KOPT-K1 (cell line): Measurements from ENCODE around the gene KIRREL3.

Source experiments
- H3K27ac ChIP-seq: fragments of 200-600 bp; sonication (generic); 2 replicates; pipeline ENCODE4 v1.5.1; 2016; ENCODE audit warnings: antibody characterized with exemption, mild to moderate bottlenecking, low read depth, low read length; ENCODE audit not compliant: poor library complexity, severe bottlenecking
- H3K36me3 ChIP-seq: fragments of 200-600 bp; sonication (generic); 2 replicates; pipeline ENCODE4 v1.5.1; 2017; ENCODE audit warnings: antibody characterized with exemption, mild to moderate bottlenecking, low read length, moderate library complexity; ENCODE audit not compliant: insufficient read depth
- H3K9me3 ChIP-seq: fragments of 200-600 bp; sonication (generic); 2 replicates; pipeline ENCODE4 v1.5.1; 2017; ENCODE audit warnings: antibody characterized with exemption, low read length, mild to moderate bottlenecking; ENCODE audit not compliant: insufficient read depth, poor library complexity, severe bottlenecking

KIRREL3 gene

GRCh38 chr11:126525216-126525615 lies 475.4 kb downstream of the KIRREL3 start:
- Histone ChIP-seq H3K36me3 (no peaks in the 10 kb centered on the region), H3K9me3 (no peaks in the 10 kb centered on the region), H3K27ac (no peak overlapping the region)

DNA sequence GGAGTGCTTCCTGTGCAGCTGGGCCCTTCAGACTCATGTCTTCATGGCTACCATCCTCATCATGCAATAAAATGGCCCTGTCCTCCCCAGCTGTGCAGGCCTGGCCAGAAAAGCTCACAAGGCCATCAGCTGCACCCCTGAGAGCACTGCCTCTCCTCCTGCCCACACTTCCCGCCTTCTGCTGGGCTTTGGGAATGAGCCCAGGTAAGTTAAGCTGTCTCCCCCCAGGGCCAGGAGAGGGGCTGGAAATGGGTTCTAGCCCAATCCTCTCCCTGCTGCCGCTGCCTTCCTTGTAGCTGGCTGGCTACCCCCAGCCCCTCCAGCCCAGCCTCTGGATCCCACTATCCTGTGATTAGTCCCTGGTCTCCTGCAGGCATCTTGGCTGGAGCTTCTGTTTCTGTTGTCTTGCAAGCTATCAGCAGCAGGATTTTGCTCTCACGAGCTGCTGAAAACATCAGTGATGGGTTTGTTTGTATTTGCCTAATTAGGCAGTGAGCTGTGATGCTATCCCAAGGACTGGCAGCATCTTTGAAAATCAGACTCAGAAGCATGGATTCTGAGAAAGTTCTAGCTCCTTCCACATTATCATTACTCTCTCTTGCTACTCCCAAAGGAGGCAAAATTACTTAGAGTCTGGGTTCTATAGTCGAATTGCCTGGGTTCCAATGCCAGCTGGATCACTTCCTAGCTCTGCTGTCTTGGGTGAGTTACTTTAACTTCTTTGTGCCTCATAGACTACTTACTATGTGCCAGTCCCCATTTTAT lies 476.9 kb downstream of the KIRREL3 start:
- no peak overlapping the region for H3K27ac ChIP-seq

GRCh38 chr11:126522606-126523005 lies 478.0 kb downstream of the KIRREL3 start:
- H3K27ac ChIP-seq, result no peak overlapping the region
- no peaks in the 10 kb centered on the region for H3K36me3 ChIP-seq
- H3K9me3 ChIP-seq, result no peaks in the 10 kb centered on the region

More for the DNA sequence above, 476.9 kb downstream of the KIRREL3 start:
- H3K36me3 ChIP-seq, result no peaks in the 10 kb centered on the region
- H3K9me3 ChIP-seq, result no peaks in the 10 kb centered on the region

DNA sequence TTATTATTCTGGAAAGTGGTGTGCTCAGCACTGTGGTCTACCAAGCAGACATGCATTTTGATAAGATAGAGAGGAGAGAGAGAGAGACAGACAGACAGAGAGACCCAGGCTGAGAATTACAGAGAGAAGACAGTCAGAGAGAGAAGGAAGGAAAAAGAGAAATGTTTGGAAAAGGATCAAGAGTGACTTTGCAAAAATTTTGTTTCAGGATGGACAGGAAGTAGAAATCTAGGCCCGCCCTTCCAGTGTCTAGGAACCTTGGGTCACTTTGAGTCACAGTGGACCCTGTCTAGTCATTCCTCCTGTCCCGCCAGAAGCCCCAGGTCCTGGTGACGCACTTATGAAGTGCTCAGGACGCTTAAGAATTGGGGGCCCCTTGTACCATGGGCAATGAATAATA lies 478.4 kb downstream of the KIRREL3 start:
- no peaks in the 10 kb centered on the region for H3K9me3 ChIP-seq
- H3K36me3 ChIP-seq, result no peaks in the 10 kb centered on the region

DNA sequence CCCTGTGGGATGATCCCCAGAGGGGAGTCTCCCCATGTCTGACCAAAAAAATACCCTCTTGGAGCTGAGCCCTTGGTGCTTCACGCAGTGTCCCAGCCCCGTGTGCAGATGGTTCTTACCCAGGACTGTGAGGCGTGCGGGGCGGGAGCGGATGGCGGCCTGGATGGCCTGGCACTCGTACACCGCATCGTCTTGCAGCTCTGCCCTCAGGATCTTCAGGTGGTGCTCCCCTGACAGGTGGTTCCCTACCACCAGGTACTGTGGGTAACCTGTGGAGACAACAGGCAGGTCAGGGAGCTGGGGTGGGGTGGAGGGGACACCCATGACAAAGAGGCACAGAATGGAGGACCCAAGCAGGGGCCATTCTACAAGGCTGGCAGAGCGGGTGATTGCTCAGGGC lies 479.4 kb downstream of the KIRREL3 start:
- H3K27ac ChIP-seq, result no peak overlapping the region
- H3K36me3 ChIP-seq, result no peaks in the 10 kb centered on the region
- H3K9me3 ChIP-seq, result no peaks in the 10 kb centered on the region

More for the DNA sequence above, 478.4 kb downstream of the KIRREL3 start:
- no peak overlapping the region for H3K27ac ChIP-seq

GRCh38 chr11:126519764-126520734 lies 480.5 kb downstream of the KIRREL3 start:
- no peaks in the 10 kb centered on the region for H3K36me3 ChIP-seq
- H3K9me3 ChIP-seq, result no peaks in the 10 kb centered on the region
- no peak overlapping the region for H3K27ac ChIP-seq

- Histone ChIP-seq H3K9me3 (no peaks in the 10 kb centered on the region), H3K27ac (no peak overlapping the region), H3K36me3 (no peaks in the 10 kb centered on the region)
These were observed 481.4 kb downstream of the KIRREL3 start for GRCh38 chr11:126518972-126519690.

DNA sequence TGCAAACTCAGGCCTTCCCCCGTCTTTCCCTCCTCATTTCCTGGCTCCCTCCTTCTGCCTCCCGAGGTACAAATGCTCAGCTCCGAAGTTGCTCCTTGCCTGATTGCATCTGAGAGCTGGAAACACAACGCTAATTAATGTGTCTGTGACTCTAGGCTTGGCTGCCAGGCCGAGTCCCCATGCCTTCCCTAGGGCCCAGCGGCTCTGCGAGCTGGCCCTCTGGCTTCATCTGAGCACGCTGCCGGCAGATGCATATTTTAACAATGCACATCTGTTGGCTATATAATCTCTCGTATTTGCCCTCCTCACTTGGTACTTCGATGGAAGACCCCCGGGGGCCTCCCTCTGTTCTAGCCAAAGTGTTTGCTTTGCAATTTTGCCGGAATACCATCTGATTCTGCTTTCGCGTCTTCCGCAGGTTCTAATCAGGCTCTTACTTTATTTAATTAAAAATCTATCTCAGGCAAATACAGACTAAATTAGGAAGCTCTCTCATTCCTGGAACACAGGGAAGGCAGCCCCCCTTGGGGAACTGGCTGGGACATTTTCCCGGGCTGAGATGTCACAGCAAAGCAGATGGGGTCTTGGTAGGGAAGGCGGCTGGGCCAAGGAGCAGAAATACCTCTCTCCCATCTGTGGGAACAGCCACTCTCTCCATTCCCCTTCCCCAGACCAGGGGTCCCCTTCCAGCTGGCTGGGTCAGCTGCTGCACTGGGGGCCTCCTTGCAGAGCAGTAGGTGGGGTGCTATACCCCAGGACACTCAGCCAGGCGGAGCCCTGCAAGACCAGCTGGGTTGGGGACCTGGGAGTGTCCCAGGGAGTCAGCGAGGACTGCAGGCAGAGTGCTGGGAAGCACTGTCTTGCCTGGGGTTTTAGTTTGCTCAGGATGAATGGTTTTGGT lies 482.2 kb downstream of the KIRREL3 start:
- no peaks in the 10 kb centered on the region for H3K9me3 ChIP-seq
- H3K27ac ChIP-seq, result no peak overlapping the region
- no peaks in the 10 kb centered on the region for H3K36me3 ChIP-seq

- H3K36me3 ChIP-seq, result no peaks in the 10 kb centered on the region
- H3K27ac ChIP-seq, result no peak overlapping the region
- H3K9me3 ChIP-seq, result no peaks in the 10 kb centered on the region
These were observed 485.1 kb downstream of the KIRREL3 start for GRCh38 chr11:126515501-126515900.

- H3K27ac ChIP-seq, result no peak overlapping the region
These were observed 486.4 kb downstream of the KIRREL3 start for GRCh38 chr11:126514061-126514693.

DNA sequence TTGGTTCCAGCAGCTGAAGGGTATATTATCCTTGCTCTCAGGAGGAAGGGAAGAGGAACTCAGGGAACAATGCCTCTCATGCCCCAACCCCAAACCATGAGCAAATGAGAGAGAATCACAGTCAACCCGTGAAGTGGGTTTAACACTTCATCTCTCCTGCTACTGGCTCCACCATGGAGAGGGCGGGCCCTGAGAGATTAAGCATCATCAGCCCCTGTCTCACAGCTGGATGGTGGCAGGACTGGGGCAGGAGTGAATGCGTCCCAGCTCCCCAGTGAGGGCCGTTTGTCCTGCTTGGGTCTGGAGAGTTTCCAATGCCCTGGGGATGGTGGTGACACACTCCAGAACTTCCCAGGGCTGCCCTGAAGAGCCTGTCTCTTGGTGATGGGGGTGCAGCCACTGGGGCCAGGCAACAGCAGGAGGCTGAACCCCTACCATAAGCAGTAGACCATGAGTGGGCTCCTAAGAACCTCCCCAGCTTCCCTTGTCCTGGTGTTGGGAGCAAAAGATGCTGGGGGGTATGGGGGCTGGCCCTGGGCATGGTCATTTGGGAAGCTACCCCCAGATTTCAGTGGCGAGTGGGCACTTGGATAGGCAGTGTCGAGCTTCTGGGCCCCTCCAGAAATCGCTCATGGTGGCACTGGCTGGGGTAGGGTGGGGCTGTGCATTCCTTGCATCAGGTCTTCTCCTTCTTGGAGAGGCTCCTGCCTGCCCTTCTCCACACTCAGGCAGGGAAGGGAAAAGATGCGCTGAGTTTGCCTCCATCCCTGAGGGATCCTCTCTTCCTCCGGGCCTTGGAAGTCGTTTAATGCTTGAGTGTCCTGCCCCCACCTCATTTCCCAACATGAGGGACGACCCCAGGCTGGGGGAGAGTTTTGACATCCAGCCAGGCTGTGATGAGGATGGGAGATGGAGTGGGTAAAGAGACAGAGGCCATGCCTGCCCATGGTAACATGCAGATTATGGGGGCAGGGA lies 487.5 kb downstream of the KIRREL3 start:
- no peaks in the 10 kb centered on the region for H3K9me3 ChIP-seq
- no peak overlapping the region for H3K27ac ChIP-seq
- H3K36me3 ChIP-seq, result no peaks in the 10 kb centered on the region

More at GRCh38 chr11:126514061-126514693, 486.4 kb downstream of the KIRREL3 start:
- H3K36me3 ChIP-seq, result no peaks in the 10 kb centered on the region
- no peaks in the 10 kb centered on the region for H3K9me3 ChIP-seq

DNA sequence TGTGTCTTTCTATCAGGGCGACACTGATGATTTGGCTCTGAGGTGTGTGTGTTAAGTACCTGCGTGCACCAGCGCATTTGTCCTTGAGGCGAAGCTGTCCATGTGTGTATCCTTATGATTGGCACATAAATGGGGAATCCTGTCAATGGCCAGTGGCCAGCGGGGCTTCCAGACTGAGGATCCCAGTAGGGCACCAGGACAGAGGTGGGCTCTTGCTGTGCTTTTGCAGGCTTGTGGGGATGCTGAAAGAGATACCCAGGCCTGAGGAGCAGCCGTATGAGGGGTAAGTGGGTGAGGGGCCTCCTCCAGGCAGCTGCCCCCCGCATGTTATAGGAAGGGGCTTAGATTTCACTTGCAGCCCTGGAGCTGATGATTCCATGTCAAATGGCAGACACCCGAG lies 488.3 kb downstream of the KIRREL3 start:
- H3K27ac ChIP-seq, result no peak overlapping the region
- H3K9me3 ChIP-seq, result no peaks in the 10 kb centered on the region
- no peaks in the 10 kb centered on the region for H3K36me3 ChIP-seq
